Calu3 (cell line): ENCODE results near the gene ICAM2. TPM values are rescaled to one million over a fixed set of nuclear protein-coding genes. Genes with fewer than 3 reads are reported as not detected.
A peak's percentile ranks its signal among the peaks of the same experiment; 100 is the strongest.

ENCODE experiments used
- Bru-seq: library from RNA; stranded (reverse); fragments of 400-500 nt; gene quantifications from one replicate; lab custom pipeline; 2021; lab: Mats Ljungman, UMichigan
- BruChase-seq, 2 experiments: library from RNA; stranded (reverse); fragments of 400-500 nt; gene quantifications; one replicate each; lab custom pipeline; 2021; lab: Mats Ljungman, UMichigan
- BruUV-seq: library from RNA; stranded (reverse); fragments of 400-500 nt; replicated peaks from 2 replicates; lab custom pipeline; 2021; lab: Mats Ljungman, UMichigan
- CTCF ChIA-PET: fragments of 300-600 bp; sonication (Branson Sonifier 250); formaldehyde crosslinking; loops from one replicate; lab custom pipeline; 2022; ENCODE audit warnings: antibody characterized with exemption; lab: Charles Lee
- DNase-seq: peaks from one replicate; pipeline ENCODE4 v3.0.0; 2022
- H3K27ac Mint-ChIP-seq: one replicate; pipeline ENCODE4 v1.8.0; 2022; ENCODE audit warnings: mixed read lengths; ENCODE audit not compliant: unreplicated experiment
- H3K27me3 Mint-ChIP-seq: one replicate; pipeline ENCODE4 v1.8.0; 2022; ENCODE audit warnings: mixed read lengths; ENCODE audit not compliant: unreplicated experiment
- H3K36me3 Mint-ChIP-seq: one replicate; pipeline ENCODE4 v1.8.0; 2022; ENCODE audit warnings: mild to moderate bottlenecking, moderate library complexity, mixed read lengths; ENCODE audit not compliant: insufficient read depth, unreplicated experiment
- H3K4me1 Mint-ChIP-seq: one replicate; pipeline ENCODE4 v1.8.0; 2022; ENCODE audit warnings: mild to moderate bottlenecking, low read depth, mixed read lengths; ENCODE audit not compliant: unreplicated experiment
- H3K4me3 Mint-ChIP-seq: one replicate; pipeline ENCODE4 v1.8.0; 2022; ENCODE audit warnings: mild to moderate bottlenecking, low read depth, moderate library complexity, mixed read lengths; ENCODE audit not compliant: unreplicated experiment
- H3K9me3 Mint-ChIP-seq: one replicate; pipeline ENCODE4 v1.8.0; 2022; ENCODE audit warnings: low read depth, mixed read lengths; ENCODE audit not compliant: unreplicated experiment
- intact Hi-C: fragments of 100-400 bp; cut with micrococcal nuclease; formaldehyde crosslinking; loops from one replicate; pipeline ENCODE4 v1.10.0; 2022; ENCODE audit not compliant: unreplicated experiment
- long read RNA-seq: library from polyadenylated mRNA; stranded (forward); transcript quantifications from one replicate; pipeline ENCODE4 v2.0.0, GENCODE V29; 2022
- total RNA-seq: library from RNA; stranded (reverse); gene quantifications from 2 replicates; pipeline ENCODE4 v1.2.3, GENCODE V29; 2022
- TF ChIP-seq, protein P1 (sequence below): fragments of 200-600 bp; IDR thresholded peaks from one replicate; pipeline ENCODE4 v1.8.0; 2022; ENCODE audit warnings: antibody characterized with exemption; ENCODE audit not compliant: unreplicated experiment

Gene ICAM2
- 3.6 and 4.4 TPM in 2 replicates for total RNA-seq
- Bru-seq, nascent RNA: percentile 34 among the genes with signal in this experiment
- percentile 28 among the genes with signal in this experiment for BruChase-seq, experiment 1, labeled RNA remaining after a 6-hour chase
- percentile 22 among the genes with signal in this experiment for BruChase-seq, experiment 2, labeled RNA remaining after a 2-hour chase
- long read RNA-seq, transcript ICAM2-208 (5 exons, 1,103 nt): major isoform, 6 of 6 reads
- long read RNA-seq, partial matches to known transcripts: 0 of 6 reads
- long read RNA-seq, other reads (novel, unspliced or antisense): 0 of 6 reads

DNA sequence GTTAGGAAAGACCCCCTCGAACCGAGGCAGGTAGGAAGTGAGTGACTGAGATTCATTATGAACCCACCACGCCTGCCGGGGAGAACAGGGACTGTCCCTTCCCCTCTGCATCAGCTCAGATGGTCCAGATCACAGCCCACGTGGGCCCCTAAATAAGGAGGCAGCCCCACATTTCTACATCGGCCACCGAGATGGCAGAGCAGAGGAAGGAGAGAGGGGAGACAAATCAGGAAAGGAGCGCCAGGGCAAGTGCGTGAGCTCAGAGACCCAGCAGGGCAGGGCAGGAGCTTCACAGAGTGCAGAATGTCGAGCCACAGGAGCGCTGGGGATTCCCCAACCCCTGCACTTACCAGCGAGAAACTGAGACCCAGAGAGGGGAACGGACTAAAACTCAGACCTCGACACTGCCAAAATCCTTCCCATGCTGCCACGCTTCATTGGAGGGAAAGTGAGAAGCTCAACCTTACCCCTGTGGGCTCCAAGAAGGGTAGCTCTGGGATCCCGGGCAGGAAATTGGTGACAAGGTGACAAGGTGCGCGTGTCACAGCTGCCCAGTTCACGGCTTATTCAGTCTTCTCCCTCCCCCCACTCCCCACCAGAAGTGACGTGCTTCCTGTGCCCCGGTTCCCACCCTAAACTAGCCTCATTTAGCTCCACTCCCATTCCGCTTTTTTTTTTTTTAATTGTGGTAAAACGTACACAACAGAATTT, at the start of gene ICAM2:
Gene ICAM2 (minus strand): TSS at position 578 of the 711 bp plus-strand sequence. CDS start 13,942 bp downstream, outside the sequence.
- DNase-seq: no peak
- intact Hi-C loops: no loop called here
- H3K36me3 Mint-ChIP-seq: no peaks in the 10 kb centered on the region
- peak within 1 kb of the TSS; percentile 51 for H3K4me3 Mint-ChIP-seq
- H3K27me3 Mint-ChIP-seq: no peaks in the 10 kb centered on the region
- no peaks in the 10 kb centered on the region for H3K9me3 Mint-ChIP-seq
- H3K4me1 Mint-ChIP-seq: no peaks in the 10 kb centered on the region
- CTCF ChIA-PET: interaction anchor here (0.6 to 1.8 kb wide), 5 partner anchors 11 to 159 kb away, joined by 3 to 7 read pairs (median 4); no protein-coding TSS in a partner anchor
- no peak within 1 kb of the TSS for H3K27ac Mint-ChIP-seq
- TSS peak; percentile 69 for BruUV-seq
- TF ChIP-seq, protein P1, sequence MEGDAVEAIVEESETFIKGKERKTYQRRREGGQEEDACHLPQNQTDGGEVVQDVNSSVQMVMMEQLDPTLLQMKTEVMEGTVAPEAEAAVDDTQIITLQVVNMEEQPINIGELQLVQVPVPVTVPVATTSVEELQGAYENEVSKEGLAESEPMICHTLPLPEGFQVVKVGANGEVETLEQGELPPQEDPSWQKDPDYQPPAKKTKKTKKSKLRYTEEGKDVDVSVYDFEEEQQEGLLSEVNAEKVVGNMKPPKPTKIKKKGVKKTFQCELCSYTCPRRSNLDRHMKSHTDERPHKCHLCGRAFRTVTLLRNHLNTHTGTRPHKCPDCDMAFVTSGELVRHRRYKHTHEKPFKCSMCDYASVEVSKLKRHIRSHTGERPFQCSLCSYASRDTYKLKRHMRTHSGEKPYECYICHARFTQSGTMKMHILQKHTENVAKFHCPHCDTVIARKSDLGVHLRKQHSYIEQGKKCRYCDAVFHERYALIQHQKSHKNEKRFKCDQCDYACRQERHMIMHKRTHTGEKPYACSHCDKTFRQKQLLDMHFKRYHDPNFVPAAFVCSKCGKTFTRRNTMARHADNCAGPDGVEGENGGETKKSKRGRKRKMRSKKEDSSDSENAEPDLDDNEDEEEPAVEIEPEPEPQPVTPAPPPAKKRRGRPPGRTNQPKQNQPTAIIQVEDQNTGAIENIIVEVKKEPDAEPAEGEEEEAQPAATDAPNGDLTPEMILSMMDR: no peak

DNA sequence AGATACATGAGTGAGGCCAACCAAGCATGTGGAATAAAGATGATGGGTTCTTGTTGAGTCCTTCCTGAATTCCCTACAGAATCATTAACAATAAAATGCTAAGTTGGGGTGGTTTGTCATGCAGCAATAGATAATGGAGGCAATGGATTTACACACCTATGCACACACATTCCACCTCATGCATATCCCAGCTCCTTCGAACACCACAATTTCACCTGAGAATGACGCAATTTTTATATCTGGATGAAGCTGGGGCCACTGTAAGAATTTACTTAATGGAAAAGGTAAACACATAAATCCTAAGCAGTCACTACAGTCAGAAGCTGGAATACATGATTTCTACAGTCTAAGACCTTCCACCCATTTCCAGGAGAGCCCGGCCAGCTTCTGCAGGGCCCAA, 49.8 kb upstream of the ICAM2 start:
- H3K4me3 Mint-ChIP-seq: no peak overlapping the region

DNA sequence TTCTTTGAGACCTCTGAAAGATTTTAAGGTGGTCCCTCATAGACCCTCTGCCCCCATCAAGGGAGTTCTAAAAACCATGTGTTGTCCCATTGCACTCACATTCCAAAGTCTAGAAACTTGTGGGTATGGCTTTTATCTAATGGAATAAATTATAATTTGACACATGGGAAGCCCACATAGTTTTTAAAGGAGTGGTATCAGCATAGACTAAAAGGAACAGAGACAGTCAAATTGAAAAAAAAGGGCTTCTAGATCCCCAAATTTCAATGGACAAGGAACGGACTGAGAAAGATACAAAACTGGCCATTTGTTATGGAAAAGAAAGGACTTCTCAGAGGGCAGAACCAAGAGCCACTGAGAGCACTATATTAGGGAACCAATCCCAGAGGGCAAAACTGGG, 48.7 kb upstream of the ICAM2 start:
- Mint-ChIP-seq H3K36me3 (peaks cover 23% of the 10 kb centered on the region), H3K27me3 (no peaks in the 10 kb centered on the region), H3K9me3 (no peaks in the 10 kb centered on the region), H3K27ac (no peak overlapping the region), H3K4me3 (no peak overlapping the region), H3K4me1 (peaks cover 6% of the 10 kb centered on the region)
- no peak for DNase-seq
- CTCF ChIA-PET: no interaction called here
- TF ChIP-seq, protein P1: no peak
- intact Hi-C loops: no loop called here
- BruUV-seq: no TSS peak

More for the DNA sequence above, 49.8 kb upstream of the ICAM2 start:
- intact Hi-C loops: no loop called here
- peaks cover 23% of the 10 kb centered on the region for H3K36me3 Mint-ChIP-seq
- CTCF ChIA-PET: no interaction called here
- H3K27me3 Mint-ChIP-seq: no peaks in the 10 kb centered on the region
- TF ChIP-seq, protein P1: no peak
- BruUV-seq: no TSS peak
- no peaks in the 10 kb centered on the region for H3K9me3 Mint-ChIP-seq
- no peak overlapping the region for H3K27ac Mint-ChIP-seq
- DNase-seq: no peak
- peaks cover 8% of the 10 kb centered on the region for H3K4me1 Mint-ChIP-seq

DNA sequence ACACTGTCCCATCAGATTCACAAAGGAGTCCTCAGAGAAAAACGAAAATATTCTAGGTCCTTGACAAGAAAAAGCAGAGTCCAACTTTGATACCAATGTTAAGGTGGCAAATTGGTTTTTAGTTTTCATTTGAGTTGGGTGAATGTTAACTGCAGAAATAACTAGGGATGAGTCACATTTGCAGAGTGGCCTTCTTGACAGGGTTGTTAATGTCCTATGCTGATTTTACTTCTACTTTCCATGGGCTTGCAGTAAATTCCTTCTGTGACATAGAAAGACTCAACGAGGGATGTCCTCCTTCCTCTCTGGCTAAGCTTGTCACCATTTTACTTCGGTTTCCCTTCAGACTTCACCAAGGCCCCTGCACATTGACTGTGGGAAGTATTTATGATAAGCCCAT, 47.2 kb upstream of the ICAM2 start:
- Mint-ChIP-seq H3K4me1 (no peaks in the 10 kb centered on the region), H3K4me3 (no peak overlapping the region), H3K36me3 (peaks cover 23% of the 10 kb centered on the region), H3K9me3 (no peaks in the 10 kb centered on the region), H3K27me3 (no peaks in the 10 kb centered on the region), H3K27ac (no peak overlapping the region)
- DNase-seq: no peak
- CTCF ChIA-PET: no interaction called here
- no TSS peak for BruUV-seq
- TF ChIP-seq, protein P1: no peak
- intact Hi-C loops: no loop called here
